Astrocyte (in vitro differentiated cells and primary cell): ENCODE measurements around the gene CD79A. TPM values are rescaled to one million over a fixed set of nuclear protein-coding genes. Genes with fewer than 3 reads are reported as not detected.

ENCODE experiments used
- DNase-seq: peaks from one replicate; pipeline ENCODE4 v3.0.0-alpha.2; 2010; ENCODE audit warnings: low read depth
- FAIRE-seq: peaks from 2 replicates; lab custom pipeline; 2011; peaks lifted over from hg19 to GRCh38; lab: Jason Lieb, UNC
- H2AFZ ChIP-seq: 2 replicates; pipeline ENCODE4 v1.6.0; 2012; ENCODE audit warnings: low read depth, low read length, inconsistent platforms
- H3K27ac ChIP-seq: 2 replicates; pipeline ENCODE4 v1.5.1; 2011; ENCODE audit warnings: low read depth, low read length, inconsistent platforms
- H3K27me3 ChIP-seq: 2 replicates; pipeline ENCODE4 v1.6.0; 2011; ENCODE audit warnings: low read length, inconsistent platforms; ENCODE audit not compliant: insufficient read depth
- H3K36me3 ChIP-seq: 2 replicates; pipeline ENCODE4 v1.5.1; 2011; ENCODE audit warnings: low read length, inconsistent platforms; ENCODE audit not compliant: insufficient read depth
- H3K4me1 ChIP-seq: 2 replicates; pipeline ENCODE4 v1.5.1; 2011; ENCODE audit warnings: low read length, inconsistent platforms; ENCODE audit not compliant: insufficient read depth
- H3K4me2 ChIP-seq: 2 replicates; pipeline ENCODE4 v1.6.0; 2012; ENCODE audit warnings: low read length, inconsistent platforms
- H3K4me3 ChIP-seq: 2 replicates; pipeline ENCODE4 v1.5.1; 2011; ENCODE audit warnings: low read depth, mild to moderate bottlenecking, low read length, inconsistent platforms; ENCODE audit not compliant: insufficient read depth
- H3K79me2 ChIP-seq: 2 replicates; pipeline ENCODE4 v1.6.0; 2012; ENCODE audit warnings: mild to moderate bottlenecking, low read length, inconsistent platforms; ENCODE audit not compliant: insufficient read depth
- H3K9ac ChIP-seq: 2 replicates; pipeline ENCODE4 v1.6.0; 2012; ENCODE audit warnings: mild to moderate bottlenecking, low read length, inconsistent platforms
- H3K9me3 ChIP-seq: 2 replicates; pipeline ENCODE4 v1.5.1; 2012; ENCODE audit warnings: low read depth, mild to moderate bottlenecking, low read length, inconsistent platforms; ENCODE audit not compliant: insufficient read depth
- H4K20me1 ChIP-seq: 2 replicates; pipeline ENCODE4 v1.6.0; 2012; ENCODE audit warnings: low read length, inconsistent platforms; ENCODE audit not compliant: insufficient read depth
- H3K27ac Mint-ChIP-seq: one replicate; pipeline ENCODE4 v1.8.0; 2021; ENCODE audit warnings: mild to moderate bottlenecking, mixed read lengths; ENCODE audit not compliant: unreplicated experiment
- H3K27me3 Mint-ChIP-seq: one replicate; pipeline ENCODE4 v1.8.0; 2021; ENCODE audit warnings: low read depth, mixed read lengths; ENCODE audit not compliant: unreplicated experiment
- H3K36me3 Mint-ChIP-seq: one replicate; pipeline ENCODE4 v1.8.0; 2021; ENCODE audit warnings: low read depth, mixed read lengths; ENCODE audit not compliant: unreplicated experiment
- H3K4me1 Mint-ChIP-seq: one replicate; pipeline ENCODE4 v1.8.0; 2021; ENCODE audit warnings: low read depth, mixed read lengths; ENCODE audit not compliant: unreplicated experiment
- H3K4me3 Mint-ChIP-seq: one replicate; pipeline ENCODE4 v1.8.0; 2021; ENCODE audit warnings: mild to moderate bottlenecking, moderate library complexity, mixed read lengths; ENCODE audit not compliant: unreplicated experiment
- H3K9me3 Mint-ChIP-seq: one replicate; pipeline ENCODE4 v1.8.0; 2021; ENCODE audit warnings: mild to moderate bottlenecking, mixed read lengths; ENCODE audit not compliant: unreplicated experiment
- EZH2 ChIP-seq: IDR thresholded peaks from 2 replicates; pipeline ENCODE4 v1.6.1; 2012; ENCODE audit warnings: mild to moderate bottlenecking, low read length, inconsistent platforms; ENCODE audit not compliant: insufficient read depth
- total RNA-seq: library from RNA; stranded (reverse); gene quantifications from 2 replicates; pipeline ENCODE4 v1.2.1, GENCODE V29; 2021
- TF ChIP-seq, protein P1 (sequence below): IDR thresholded peaks from 2 replicates; pipeline ENCODE4 v1.5.1; 2011; ENCODE audit warnings: low read depth, mild to moderate bottlenecking, inconsistent platforms, low read length, moderate library complexity; ENCODE audit not compliant: insufficient read depth

CD79A gene
- total RNA-seq, 1 donor from 2014 or later, result 0.30 TPM

- DNase-seq (no peak), FAIRE-seq (no peak)
- H3K9ac ChIP-seq, result no peak overlapping the region
- peaks cover 2% of the 10 kb centered on the region for H3K9me3 Mint-ChIP-seq
- H3K4me1 ChIP-seq, result no peaks in the 10 kb centered on the region
- no peak overlapping the region for H3K4me3 Mint-ChIP-seq
- peaks cover 3% of the 10 kb centered on the region for H3K9me3 ChIP-seq
- no peak overlapping the region for H3K27ac Mint-ChIP-seq
- peaks cover 24% of the 10 kb centered on the region for H3K27me3 ChIP-seq
- no peak overlapping the region for H3K4me2 ChIP-seq
- H3K4me3 ChIP-seq, result no peak overlapping the region
- H3K36me3 Mint-ChIP-seq, result peaks cover 12% of the 10 kb centered on the region
- peaks cover 5% of the 10 kb centered on the region for H3K36me3 ChIP-seq
- H3K79me2 ChIP-seq, result no peaks in the 10 kb centered on the region
- H3K27me3 Mint-ChIP-seq, result peaks cover 25% of the 10 kb centered on the region
- H4K20me1 ChIP-seq, result peaks cover 52% of the 10 kb centered on the region
- H3K27ac ChIP-seq, result no peak overlapping the region
- H3K4me1 Mint-ChIP-seq, result no peaks in the 10 kb centered on the region
- TF ChIP-seq EZH2, result no peak
- TF ChIP-seq, protein P1, sequence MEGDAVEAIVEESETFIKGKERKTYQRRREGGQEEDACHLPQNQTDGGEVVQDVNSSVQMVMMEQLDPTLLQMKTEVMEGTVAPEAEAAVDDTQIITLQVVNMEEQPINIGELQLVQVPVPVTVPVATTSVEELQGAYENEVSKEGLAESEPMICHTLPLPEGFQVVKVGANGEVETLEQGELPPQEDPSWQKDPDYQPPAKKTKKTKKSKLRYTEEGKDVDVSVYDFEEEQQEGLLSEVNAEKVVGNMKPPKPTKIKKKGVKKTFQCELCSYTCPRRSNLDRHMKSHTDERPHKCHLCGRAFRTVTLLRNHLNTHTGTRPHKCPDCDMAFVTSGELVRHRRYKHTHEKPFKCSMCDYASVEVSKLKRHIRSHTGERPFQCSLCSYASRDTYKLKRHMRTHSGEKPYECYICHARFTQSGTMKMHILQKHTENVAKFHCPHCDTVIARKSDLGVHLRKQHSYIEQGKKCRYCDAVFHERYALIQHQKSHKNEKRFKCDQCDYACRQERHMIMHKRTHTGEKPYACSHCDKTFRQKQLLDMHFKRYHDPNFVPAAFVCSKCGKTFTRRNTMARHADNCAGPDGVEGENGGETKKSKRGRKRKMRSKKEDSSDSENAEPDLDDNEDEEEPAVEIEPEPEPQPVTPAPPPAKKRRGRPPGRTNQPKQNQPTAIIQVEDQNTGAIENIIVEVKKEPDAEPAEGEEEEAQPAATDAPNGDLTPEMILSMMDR, result no peak
- H2AFZ ChIP-seq, result no peak overlapping the region
Observed at GRCh38 chr19:41908724-41909464, 31.8 kb downstream of the CD79A start.

GRCh38 chr19:41909706-41910105, 32.6 kb downstream of the CD79A start:
- Histone ChIP-seq H3K27me3 (peaks cover 31% of the 10 kb centered on the region), H4K20me1 (peaks cover 48% of the 10 kb centered on the region), H3K79me2 (no peaks in the 10 kb centered on the region), H3K4me1 (no peaks in the 10 kb centered on the region), H3K9ac (no peak overlapping the region), H3K4me3 (no peak overlapping the region), H3K9me3 (peaks cover 3% of the 10 kb centered on the region), H3K4me2 (no peak overlapping the region), H3K36me3 (peaks cover 5% of the 10 kb centered on the region), H2AFZ (no peak overlapping the region), H3K27ac (no peak overlapping the region)
- no peak for FAIRE-seq
- Mint-ChIP-seq H3K4me1 (no peaks in the 10 kb centered on the region), H3K9me3 (peaks cover 2% of the 10 kb centered on the region), H3K36me3 (peaks cover 9% of the 10 kb centered on the region), H3K27me3 (peaks cover 30% of the 10 kb centered on the region), H3K4me3 (no peak overlapping the region), H3K27ac (no peak overlapping the region)
- TF ChIP-seq EZH2, result no peak
- TF ChIP-seq, protein P1, result no peak
- no peak for DNase-seq
